ENCODE measurements around the gene KRT10.

Gene KRT10

GRCh38 chr17:40779181-40779909 lies 43.1 kb downstream of the KRT10 start:
- peak overlapping the region; percentile 40 for H3K4me3 ChIP-seq (ENCODE audit: low read depth, low read length)
- TF ChIP-seq CTCF (IDR thresholded peaks at IDR 0.05; ENCODE audit: low read depth, low read length), result no peak

- no peak overlapping the region for H3K4me3 ChIP-seq (ENCODE audit: low read depth, low read length)
These were observed 44.0 kb downstream of the KRT10 start for GRCh38 chr17:40778461-40778860.

GRCh38 chr17:40777971-40778370 lies 44.4 kb downstream of the KRT10 start:
- H3K4me3 ChIP-seq (ENCODE audit: low read depth, low read length), result no peak overlapping the region
- TF ChIP-seq CTCF (IDR thresholded peaks at IDR 0.05; ENCODE audit: low read depth, low read length), result no peak

More at GRCh38 chr17:40778461-40778860, 44.0 kb downstream of the KRT10 start:
- no peak for TF ChIP-seq CTCF (IDR thresholded peaks at IDR 0.05; ENCODE audit: low read depth, low read length)

- TF ChIP-seq CTCF (IDR thresholded peaks at IDR 0.05; ENCODE audit: low read depth, low read length), result no peak
- H3K4me3 ChIP-seq (ENCODE audit: low read depth, low read length), result no peak overlapping the region
These were observed 45.0 kb downstream of the KRT10 start for GRCh38 chr17:40777459-40777858.

- H3K4me3 ChIP-seq (ENCODE audit: low read depth, low read length), result no peak overlapping the region
- no peak for TF ChIP-seq CTCF (IDR thresholded peaks at IDR 0.05; ENCODE audit: low read depth, low read length)
These were observed 46.5 kb downstream of the KRT10 start for GRCh38 chr17:40775945-40776344.

GRCh38 chr17:40772101-40772500 lies 50.3 kb downstream of the KRT10 start, which contains the start of gene KRT26:
KRT26 (minus strand) TSS chr17:40772201; CDS start chr17:40772113, 88 bp downstream.
- H3K4me3 ChIP-seq (ENCODE audit: low read depth, low read length), result no peak within 1 kb of the TSS
- TF ChIP-seq CTCF (IDR thresholded peaks at IDR 0.05; ENCODE audit: low read depth, low read length), result no peak

Measured in WI38 (cell line).